Spleen (tissue), 11 donors: ENCODE data around the gene ELAVL4. TPM values are rescaled to one million over a fixed set of nuclear protein-coding genes. Genes with fewer than 3 reads are reported as not detected.

Experiments
- DNase-seq: peaks from one replicate; pipeline ENCODE4 v3.0.0-alpha.2; 2020
- H3K27ac ChIP-seq, 8 donors: fragments of 200-600 bp; sonication (generic) in 7 of 8; 1 replicate in 4 of 8; 2 replicates in 4 of 8; pipeline versions ENCODE4 v1.5.0 to v1.8.0; 2016 to 2021; ENCODE audit warnings: inconsistent platforms in 4 of 8, mild to moderate bottlenecking in 4 of 8, moderate library complexity in 1 of 8
- H3K27me3 ChIP-seq, 7 donors: fragments of 200-600 bp; sonication (generic) in 6 of 7; replicated peaks in 1 of 7; 1 replicate in 4 of 7; 2 replicates in 3 of 7; pipeline versions ENCODE4 v1.5.0 to v1.8.0; 2016 to 2021; ENCODE audit warnings: inconsistent platforms in 3 of 7, mild to moderate bottlenecking in 1 of 7
- H3K36me3 ChIP-seq, 6 donors: fragments of 200-600 bp; sonication (generic) in 5 of 6; 1 replicate in 4 of 6; 2 replicates in 2 of 6; pipeline versions ENCODE4 v1.5.0 to v1.8.0; 2016 to 2021; ENCODE audit warnings: inconsistent platforms in 2 of 6
- H3K4me1 ChIP-seq, 6 donors: fragments of 200-600 bp; sonication (generic) in 5 of 6; 1 replicate in 3 of 6; 2 replicates in 3 of 6; pipeline versions ENCODE4 v1.5.0 to v1.8.0; 2016 to 2021; ENCODE audit warnings: inconsistent platforms in 3 of 6
- H3K4me3 ChIP-seq, 8 donors: fragments of 200-600 bp; sonication (generic) in 7 of 8; 1 replicate in 4 of 8; 2 replicates in 4 of 8; pipeline versions ENCODE4 v1.5.0 to v1.8.0; 2016 to 2021; ENCODE audit warnings: inconsistent platforms in 4 of 8, mild to moderate bottlenecking in 4 of 8, moderate library complexity in 2 of 8
- H3K9me3 ChIP-seq, 8 donors: fragments of 200-600 bp; sonication (generic) in 7 of 8; 1 replicate in 4 of 8; 2 replicates in 4 of 8; pipeline versions ENCODE4 v1.5.0 to v1.8.0; 2016 to 2021; ENCODE audit warnings: inconsistent platforms in 4 of 8
- POLR2A ChIP-seq, 3 donors: fragments of 450-650 bp; IDR thresholded peaks; one replicate each; pipeline ENCODE4 v1.5.1; 2017; ENCODE audit warnings: antibody characterized with exemption in 3 of 3, mild to moderate bottlenecking in 1 of 3
- POLR2AphosphoS5 ChIP-seq, 3 donors: sonication (generic); formaldehyde crosslinking; IDR thresholded peaks; one replicate each; pipeline ENCODE4 v1.5.1; 2017; ENCODE audit warnings: antibody characterized with exemption in 3 of 3
- WGBS, 5 donors: extraction: QIAGEN DNeasy Blood & Tissue Kit in 3 of 5; methylation state at CpG; one replicate each; pipeline versions ENCODE4 v1.1.5 to v1.1.7; 2013 to 2018; 5-methylcytosine and 5-hydroxymethylcytosine counted together
- intact Hi-C: fragments of 100-400 bp; cut with DNase I; formaldehyde crosslinking; loops from one replicate; pipeline ENCODE4 v1.15.0; 2023; ENCODE audit warnings: low total_unique reads
- polyA plus RNA-seq, 3 donors: library from polyadenylated mRNA; stranded (reverse); fragments of 200-250 nt; gene quantifications; one replicate each; pipeline ENCODE4 v1.2.1, GENCODE V29; 2013
- total RNA-seq, 7 donors: library from RNA; depleted of rRNA in 3 of 7; stranded (reverse); fragments of >200 nt in 3 of 7; fragmentation: NEBNext Ultra II Directional in 4 of 7; extraction: Animal tissue kit (Norgen Biotek cat#: 25700) in 4 of 7; gene quantifications; one replicate each; pipeline versions ENCODE4 v1.1.0 to v1.2.1, GENCODE V29; 2016 to 2021
- TF ChIP-seq, protein P1 (sequence below), 11 experiments: fragments of 200-600 bp in 7 of 11; fragments of 450-650 bp in 4 of 11; sonication (generic) in 4 of 11; IDR thresholded peaks in 8 of 11; conservative IDR thresholded peaks in 3 of 11; 1 replicate in 7 of 11; 2 replicates in 4 of 11; pipeline versions ENCODE4 v1.4.0 to v1.8.0; 2016 to 2021; ENCODE audit warnings: antibody characterized with exemption in 11 of 11, inconsistent platforms in 4 of 11, mild to moderate bottlenecking in 1 of 11
- donor health status: healthy with polysubstance abuse.
- donor health status: DM: no; HTN: no; CAD: no; lungs with moderate emphysema.
- donor health status: DM: no; HTN: no; CAD: no.
- donor health status: Bipolar disorder and iron deficiency.
- donor health status: healthy.
- donor health status: DM: no; HTN: no; CAD: no.
- donor health status: DM: yes; HTN: yes; CAD: no.

ELAVL4 gene
- total and polyA plus RNA-seq, 10 donors: 0.07 to 1.0 (median 0.47) TPM; not detected in 6

DNA sequence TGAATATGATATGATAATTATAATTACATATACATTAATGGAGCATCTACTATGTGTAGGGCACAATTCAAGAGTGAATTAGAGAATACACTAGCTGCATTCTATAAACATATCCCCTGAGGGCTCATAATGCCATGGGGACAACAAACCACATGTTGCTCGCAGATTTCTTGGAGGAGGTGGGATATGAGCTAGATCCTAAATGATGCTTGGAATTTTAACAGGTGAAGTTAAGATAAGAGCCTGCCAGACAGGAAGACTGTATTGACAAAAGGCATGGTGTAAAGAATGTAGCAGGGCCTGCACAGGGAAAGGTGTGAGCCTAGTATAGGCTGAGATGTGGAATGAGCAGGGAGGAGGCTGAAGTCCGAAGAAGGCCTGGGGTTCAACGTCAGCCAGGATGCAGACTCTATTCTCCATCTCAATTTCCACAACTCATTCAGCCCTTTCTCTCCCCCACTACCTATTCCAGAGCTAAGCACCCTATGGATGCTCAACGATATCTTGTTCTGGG lies 120.2 kb downstream of the ELAVL4 start:
- DNase-seq: no peak

DNA sequence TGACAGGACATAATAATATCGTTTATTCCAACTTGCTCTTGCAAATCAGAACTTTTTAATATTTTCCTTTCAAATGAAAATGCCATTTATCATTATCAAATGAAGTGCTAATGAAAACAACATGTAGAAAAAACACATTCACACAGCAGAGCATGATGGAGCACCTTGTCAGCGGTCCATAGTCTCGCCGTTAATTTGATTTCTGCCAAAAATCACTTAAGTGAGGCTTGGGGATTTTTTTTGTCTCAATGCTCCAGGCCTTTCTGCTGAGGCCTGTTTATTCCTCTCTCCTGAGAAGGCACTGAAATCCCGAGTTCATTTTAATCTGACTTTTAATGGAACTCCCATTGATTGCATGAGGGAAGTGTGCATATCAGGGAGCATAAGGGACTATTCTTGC lies 122.5 kb downstream of the ELAVL4 start:
- H3K9me3 ChIP-seq: peaks cover 0 to 27% (median 14%) of the 10 kb centered on the region in 8 donors
- 70 to 84% (median 76%) methylated on average over 5 of the region's 5 CpGs for WGBS, 5 donors
- no peak overlapping the region for H3K4me3 ChIP-seq
- no peaks in the 10 kb centered on the region for H3K27me3 ChIP-seq
- H3K36me3 ChIP-seq: no peaks in the 10 kb centered on the region
- H3K27ac ChIP-seq: no peak overlapping the region
- TF ChIP-seq, protein P1, sequence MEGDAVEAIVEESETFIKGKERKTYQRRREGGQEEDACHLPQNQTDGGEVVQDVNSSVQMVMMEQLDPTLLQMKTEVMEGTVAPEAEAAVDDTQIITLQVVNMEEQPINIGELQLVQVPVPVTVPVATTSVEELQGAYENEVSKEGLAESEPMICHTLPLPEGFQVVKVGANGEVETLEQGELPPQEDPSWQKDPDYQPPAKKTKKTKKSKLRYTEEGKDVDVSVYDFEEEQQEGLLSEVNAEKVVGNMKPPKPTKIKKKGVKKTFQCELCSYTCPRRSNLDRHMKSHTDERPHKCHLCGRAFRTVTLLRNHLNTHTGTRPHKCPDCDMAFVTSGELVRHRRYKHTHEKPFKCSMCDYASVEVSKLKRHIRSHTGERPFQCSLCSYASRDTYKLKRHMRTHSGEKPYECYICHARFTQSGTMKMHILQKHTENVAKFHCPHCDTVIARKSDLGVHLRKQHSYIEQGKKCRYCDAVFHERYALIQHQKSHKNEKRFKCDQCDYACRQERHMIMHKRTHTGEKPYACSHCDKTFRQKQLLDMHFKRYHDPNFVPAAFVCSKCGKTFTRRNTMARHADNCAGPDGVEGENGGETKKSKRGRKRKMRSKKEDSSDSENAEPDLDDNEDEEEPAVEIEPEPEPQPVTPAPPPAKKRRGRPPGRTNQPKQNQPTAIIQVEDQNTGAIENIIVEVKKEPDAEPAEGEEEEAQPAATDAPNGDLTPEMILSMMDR (IDR thresholded peaks at IDR 0.05 in 8 of 11, conservative IDR thresholded peaks at IDR 0.05 in 3 of 11): no peak
- no peak for TF ChIP-seq POLR2AphosphoS5 (IDR thresholded peaks at IDR 0.05)
- TF ChIP-seq POLR2A (IDR thresholded peaks at IDR 0.05): no peak
- H3K4me1 ChIP-seq: no peaks in the 10 kb centered on the region
- intact Hi-C loops: no loop called here
- no peak for DNase-seq

More for the DNA sequence above, 120.2 kb downstream of the ELAVL4 start:
- no peak overlapping the region for H3K4me3 ChIP-seq
- H3K27ac ChIP-seq: no peak overlapping the region
- intact Hi-C loops: no loop called here
- no peaks in the 10 kb centered on the region for H3K36me3 ChIP-seq
- H3K27me3 ChIP-seq: no peaks in the 10 kb centered on the region
- H3K9me3 ChIP-seq: peaks cover 3 to 32% (median 22%) of the 10 kb centered on the region in 8 donors
- no peaks in the 10 kb centered on the region for H3K4me1 ChIP-seq
- no peak for TF ChIP-seq POLR2A (IDR thresholded peaks at IDR 0.05)
- no peak for TF ChIP-seq POLR2AphosphoS5 (IDR thresholded peaks at IDR 0.05)
- TF ChIP-seq, protein P1 (IDR thresholded peaks at IDR 0.05 in 8 of 11, conservative IDR thresholded peaks at IDR 0.05 in 3 of 11): no peak
- WGBS, 5 donors: 80 to 90% (median 85%) methylated on average over 4 of the region's 4 CpGs

DNA sequence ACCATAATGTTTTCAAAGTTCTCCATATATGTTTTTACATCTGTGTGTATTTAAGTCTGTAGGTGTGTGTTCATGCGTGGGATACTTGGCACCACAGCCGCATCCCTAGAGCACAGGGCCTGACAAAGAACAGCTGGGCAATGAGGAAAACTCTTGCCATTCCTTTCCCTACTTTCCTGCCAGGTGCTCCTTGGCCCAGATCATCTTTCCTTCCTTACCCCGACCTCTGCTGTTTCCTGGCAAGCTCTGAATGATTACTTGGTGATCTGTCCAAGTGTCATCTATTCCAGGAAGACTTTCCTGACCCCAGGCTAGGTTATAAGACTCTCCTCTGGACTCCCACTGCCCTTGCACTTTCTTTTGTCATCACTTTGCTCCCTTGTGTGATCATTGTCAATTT lies 123.6 kb downstream of the ELAVL4 start:
- H3K4me1 ChIP-seq: no peaks in the 10 kb centered on the region
- H3K27ac ChIP-seq: no peak overlapping the region
- no peaks in the 10 kb centered on the region for H3K27me3 ChIP-seq
- no peaks in the 10 kb centered on the region for H3K36me3 ChIP-seq
- WGBS, 5 donors: 54 to 69% (median 64%) methylated on average over 3 of the region's 3 CpGs
- H3K4me3 ChIP-seq: no peak overlapping the region
- H3K9me3 ChIP-seq: peaks cover 0 to 19% (median 10%) of the 10 kb centered on the region in 8 donors
- intact Hi-C loops: no loop called here
- no peak for DNase-seq
- TF ChIP-seq POLR2A (IDR thresholded peaks at IDR 0.05): no peak
- no peak for TF ChIP-seq POLR2AphosphoS5 (IDR thresholded peaks at IDR 0.05)
- TF ChIP-seq, protein P1 (IDR thresholded peaks at IDR 0.05 in 8 of 11, conservative IDR thresholded peaks at IDR 0.05 in 3 of 11): no peak

DNA sequence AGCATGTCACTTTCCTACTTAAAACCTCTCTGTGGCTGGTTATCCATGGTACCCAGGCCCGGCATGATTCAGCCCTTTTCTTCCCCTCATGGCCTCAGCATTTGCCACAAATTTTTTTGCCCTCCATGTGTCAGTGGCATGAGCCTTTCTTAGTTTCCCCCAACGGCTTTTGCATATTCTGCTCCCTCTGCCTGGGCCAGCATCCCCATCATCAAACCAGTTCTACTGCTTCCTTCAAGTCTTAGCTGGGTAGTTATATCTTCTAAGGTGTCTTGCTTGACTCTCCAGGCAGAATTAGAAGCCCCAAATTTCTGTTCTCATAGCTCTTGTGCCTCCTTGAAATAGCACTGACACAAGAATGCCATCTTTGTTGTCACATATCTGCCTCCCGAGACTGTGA lies 127.9 kb downstream of the ELAVL4 start:
- WGBS, 5 donors: 54 to 63% (median 57%) methylated on average over 3 of the region's 3 CpGs
- Histone ChIP-seq H3K27me3 (no peaks in the 10 kb centered on the region), H3K9me3 (peaks cover 0 to 19% (median 11%) of the 10 kb centered on the region in 8 donors), H3K36me3 (no peaks in the 10 kb centered on the region), H3K27ac (no peak overlapping the region), H3K4me1 (no peaks in the 10 kb centered on the region), H3K4me3 (no peak overlapping the region)
- TF ChIP-seq POLR2A (IDR thresholded peaks at IDR 0.05) (no peak), POLR2AphosphoS5 (IDR thresholded peaks at IDR 0.05) (no peak)
- TF ChIP-seq, protein P1 (IDR thresholded peaks at IDR 0.05 in 8 of 11, conservative IDR thresholded peaks at IDR 0.05 in 3 of 11): no peak
- DNase-seq: no peak
- intact Hi-C loops: no loop called here
